HG02938 (cell line): ENCODE measurements around the gene ERBB4.
"Not testable (repeated sequence)": the region's sequence is repeated elsewhere in the genome, so short reads cannot be mapped to it uniquely, and the experiment has no call there.

Experiments
- ATAC-seq: cut with Tn5 transposase; IDR thresholded peaks from one replicate; pipeline ENCODE4 v1.9.1; 2021; ENCODE audit warnings: mild to moderate bottlenecking, moderate library complexity; ENCODE audit not compliant: unreplicated experiment

ERBB4 gene

DNA sequence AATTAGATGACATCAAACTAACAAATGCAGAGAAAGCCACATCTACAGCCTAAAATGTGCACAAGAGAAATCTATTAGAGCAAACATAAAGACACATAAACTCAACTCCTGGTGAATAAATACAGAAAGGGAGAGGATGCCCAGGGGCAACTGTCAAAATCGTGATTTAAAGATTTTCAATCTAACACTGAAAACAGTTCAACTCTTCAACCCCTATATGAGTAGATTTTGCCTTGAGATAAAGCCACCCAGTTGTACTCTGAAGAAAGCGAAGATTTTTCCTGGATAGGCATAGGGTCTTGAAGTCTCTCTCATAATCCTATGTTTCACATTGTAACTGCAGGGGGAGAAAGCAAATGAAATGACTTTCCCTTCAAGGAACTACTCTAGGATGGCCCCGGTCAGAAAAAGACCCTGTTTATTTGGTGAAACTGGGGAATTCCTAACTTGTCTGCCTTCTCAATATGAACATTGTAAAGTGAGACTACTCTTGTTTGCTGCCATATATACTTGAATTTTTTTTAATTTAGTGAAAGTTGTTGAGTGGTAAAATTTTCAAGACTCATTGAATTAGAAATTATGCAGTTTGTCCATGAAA is 226.7 kb downstream of the ERBB4 start:
- no peak for ATAC-seq

DNA sequence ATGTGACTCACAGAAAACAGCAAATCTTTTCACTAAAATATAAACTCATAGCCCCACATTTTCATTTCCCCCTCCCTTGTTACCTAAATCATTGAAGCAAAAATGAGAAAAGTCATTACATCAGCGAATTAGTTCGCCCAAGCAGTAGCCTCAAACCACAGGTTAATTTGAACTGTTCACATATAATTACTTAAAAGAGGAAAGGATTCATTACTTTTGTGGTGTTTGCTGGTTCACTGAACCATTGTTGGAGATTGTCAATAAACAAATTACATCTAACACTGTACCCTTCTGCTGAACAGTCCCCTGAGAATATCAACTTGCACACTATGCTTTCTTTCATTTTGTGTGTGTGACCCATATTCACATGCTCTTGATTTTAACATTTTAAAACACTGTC is 238.7 kb downstream of the ERBB4 start:
- ATAC-seq: no peak

DNA sequence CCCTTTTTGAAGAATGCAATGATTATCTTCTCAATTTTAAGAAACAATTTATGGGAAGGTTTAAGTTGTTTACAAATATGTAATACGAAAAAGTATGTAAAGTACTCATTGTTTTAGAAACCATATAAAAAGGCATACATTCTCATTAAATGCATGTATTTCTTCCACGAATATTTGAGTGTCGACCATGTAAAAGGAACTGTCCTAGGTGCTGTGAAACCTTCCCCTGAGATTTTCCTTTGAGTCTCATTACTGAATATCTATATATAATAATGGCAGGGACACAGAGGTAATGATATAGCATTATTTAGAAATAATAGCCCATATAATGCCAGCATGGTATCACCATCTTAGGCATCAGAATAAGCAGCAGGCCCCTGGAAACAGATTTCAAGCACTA is 239.3 kb downstream of the ERBB4 start:
- ATAC-seq: no peak

DNA sequence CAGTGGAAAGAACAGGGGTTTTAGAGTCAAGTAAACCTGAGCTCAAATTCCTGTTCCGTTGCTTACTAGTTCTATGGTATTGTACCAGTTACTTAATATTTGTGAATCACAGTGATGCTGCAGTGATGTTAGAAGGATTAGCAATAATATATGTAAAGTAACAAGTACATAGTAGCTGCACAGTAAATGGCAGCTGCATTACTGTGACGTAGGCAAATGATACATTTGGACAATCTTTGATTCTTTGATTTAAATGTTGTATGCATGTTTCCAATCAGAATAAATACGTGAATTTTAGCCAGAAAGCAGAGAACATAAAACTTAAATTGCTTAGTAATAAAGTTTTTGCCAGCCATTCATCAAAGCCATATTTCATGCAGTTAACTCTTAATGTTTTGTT is 243.0 kb downstream of the ERBB4 start:
- ATAC-seq: no peak

DNA sequence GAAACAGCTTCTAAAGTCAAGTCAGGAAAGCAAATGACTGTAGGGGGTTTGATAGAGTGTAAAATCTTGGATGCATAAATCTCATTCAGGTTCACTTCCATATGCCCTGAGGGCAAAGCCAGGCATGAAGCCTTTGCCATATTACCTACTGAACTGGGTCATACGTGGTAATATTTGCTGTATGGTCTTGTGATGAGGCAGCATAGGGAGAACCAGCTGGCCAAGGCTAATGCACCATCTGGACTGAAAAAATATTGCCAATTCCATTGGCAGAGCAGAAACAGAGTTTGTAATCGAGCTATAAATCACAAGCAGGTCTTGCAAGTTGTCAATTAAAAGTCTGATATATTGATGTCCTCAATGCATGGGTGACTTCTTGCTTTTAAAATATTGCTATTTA is 243.8 kb downstream of the ERBB4 start:
- ATAC-seq: no peak

DNA sequence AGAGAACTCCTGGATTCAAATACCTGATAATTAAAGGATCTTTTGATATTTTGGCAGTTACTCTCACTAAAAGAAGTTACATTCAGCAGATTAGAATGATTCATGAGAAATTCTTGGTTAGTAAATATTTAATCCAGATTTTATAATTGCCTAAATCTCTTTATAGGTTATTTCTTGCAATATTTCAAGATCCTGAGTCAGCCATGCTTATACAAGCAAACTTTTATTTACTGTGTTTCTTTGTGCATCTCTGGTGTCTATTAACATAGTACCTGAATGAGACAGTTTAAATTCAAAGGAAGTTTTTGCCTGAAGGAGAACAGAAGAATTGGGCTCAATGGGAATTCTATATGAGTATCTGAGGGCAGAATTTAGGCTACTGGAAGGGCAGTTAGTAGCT is 249.3 kb downstream of the ERBB4 start:
- no peak for ATAC-seq

DNA sequence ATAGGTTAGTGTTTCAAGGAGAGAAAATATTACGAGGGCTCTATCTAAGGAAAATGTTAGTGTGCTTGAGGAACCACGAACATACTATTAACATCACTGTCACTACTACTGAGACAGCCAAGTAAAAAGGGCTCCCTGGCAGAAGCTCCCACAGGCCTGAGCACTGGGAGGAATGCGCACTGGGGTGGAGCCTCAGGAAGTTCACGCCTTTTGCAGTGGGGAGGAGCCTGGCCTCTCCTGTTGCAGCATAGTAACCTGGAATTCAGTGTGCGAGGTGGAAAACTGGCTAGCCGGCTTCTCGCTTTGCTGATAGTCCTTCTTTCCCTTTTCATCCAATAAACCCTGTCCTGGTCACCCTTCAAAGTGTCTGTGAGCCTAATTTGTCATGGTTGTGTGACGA is 250.3 kb downstream of the ERBB4 start:
- no peak for ATAC-seq

DNA sequence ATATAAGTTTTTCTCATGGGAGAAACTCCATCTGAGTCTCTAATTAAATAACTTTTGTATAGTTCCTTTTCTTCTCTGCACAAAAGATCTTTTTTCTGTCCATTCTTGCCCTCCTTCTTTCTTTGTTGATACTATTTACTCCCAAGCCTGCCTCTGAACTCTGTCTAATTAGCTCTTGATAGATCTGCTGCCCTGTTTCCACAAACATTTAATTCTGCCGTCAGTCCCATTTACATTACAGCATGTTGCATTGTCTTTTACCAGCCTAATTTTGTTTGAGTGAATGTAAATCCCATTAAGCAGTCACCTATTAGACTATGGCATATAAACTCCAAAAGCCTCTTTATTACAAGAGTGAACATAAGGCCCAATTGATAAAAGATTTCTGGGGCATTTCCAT is 254.4 kb downstream of the ERBB4 start:
- no peak for ATAC-seq

DNA sequence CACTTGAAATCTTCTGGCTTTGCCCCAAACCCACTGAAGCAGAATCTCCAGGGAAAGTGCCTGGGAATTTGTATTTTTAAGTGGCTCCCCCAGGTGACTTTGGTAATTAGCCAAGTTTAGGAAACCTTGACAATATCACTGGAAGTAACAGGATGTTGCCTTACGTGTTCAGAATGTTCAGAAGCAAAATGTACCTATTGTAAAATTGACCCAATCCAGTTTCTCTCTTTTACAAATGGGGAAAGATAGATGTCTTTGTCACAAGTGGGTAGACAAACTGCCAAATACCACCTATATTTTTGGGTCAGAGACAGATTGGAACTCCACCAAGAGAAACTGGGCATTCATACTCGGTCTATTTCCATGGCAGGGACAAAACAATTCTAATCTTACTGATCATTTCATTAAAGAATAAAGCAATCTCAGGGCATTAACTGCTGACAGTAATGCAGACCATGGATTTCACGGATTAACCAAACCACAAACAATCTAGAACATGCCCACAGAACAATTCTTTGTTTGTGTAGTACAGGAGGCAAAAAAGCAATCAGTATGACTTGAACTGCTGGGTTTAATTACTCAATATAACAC is 255.8 kb downstream of the ERBB4 start:
- no peak for ATAC-seq

DNA sequence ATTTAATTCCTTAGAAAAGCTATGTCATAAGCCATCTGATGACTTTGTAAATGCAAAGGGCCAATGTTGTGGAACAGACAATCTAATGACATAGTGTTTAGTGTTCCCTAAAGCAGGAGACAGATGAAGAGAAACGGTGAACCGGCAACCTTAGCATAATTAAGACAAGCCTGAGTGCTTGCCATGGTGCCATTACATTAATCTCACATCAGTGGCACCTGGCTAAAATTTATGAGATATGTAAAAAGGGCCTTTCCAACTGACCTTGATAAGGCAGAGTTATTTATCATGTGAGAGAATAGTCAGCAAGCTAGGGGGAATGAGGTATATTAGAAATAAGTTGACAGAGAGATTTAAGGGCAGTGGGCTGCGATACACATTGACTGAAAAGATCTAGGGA is 261.8 kb downstream of the ERBB4 start:
- ATAC-seq: no peak

DNA sequence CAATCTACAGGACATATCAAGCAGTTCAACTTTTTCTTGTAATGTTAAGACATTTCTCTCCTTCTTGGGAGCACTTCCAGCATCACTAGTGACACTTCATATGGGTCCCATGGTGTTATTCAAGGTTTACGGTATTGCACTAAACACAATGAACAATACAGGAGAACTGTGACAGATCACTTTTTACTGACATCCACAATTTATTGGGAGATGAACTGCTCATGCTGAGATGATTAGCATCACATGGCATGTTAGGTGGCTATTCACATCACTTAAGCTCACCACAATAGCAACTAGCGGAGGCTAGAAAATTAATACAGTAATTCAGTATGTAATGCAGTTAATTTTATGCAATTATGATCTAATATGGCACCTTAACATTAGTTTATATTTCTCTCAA is 264.4 kb downstream of the ERBB4 start:
- ATAC-seq: no peak

DNA sequence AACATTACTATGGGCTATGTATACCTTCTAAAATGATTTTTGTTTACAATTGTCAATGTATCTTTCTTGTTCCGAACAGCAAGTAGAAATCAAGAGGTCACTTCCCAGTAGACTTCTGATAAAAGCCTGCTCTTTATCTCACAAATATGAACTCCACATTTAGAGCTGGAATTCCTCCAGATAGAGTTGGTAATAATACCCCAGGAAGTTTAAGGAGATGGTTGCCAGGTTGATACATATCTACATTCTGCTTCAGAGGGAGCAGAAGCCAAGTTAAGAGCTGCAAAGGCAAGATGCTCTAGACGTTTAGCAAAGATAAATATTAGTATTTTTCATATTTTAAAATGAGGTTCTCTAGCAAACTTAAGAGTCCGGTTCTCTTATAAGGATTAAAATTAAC is 267.0 kb downstream of the ERBB4 start:
- no peak for ATAC-seq

DNA sequence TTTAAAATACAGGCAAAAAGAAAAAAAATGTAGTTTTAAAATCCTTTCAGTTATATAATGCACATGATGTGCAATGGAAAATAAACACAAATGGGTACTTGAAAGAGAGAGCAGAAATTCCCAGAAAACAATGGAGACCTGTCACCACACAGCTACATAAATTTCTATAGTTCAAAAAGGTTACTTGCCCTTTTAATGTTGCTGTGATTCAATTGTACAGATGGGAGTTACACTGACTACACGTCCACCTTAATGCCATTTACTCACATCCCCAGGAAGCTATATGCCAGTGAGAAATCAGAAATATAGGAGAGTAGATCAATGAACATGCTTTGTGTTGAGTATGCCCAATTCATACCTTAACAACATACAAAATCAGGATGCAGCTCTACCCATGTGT is 269.6 kb downstream of the ERBB4 start:
- ATAC-seq: no peak

DNA sequence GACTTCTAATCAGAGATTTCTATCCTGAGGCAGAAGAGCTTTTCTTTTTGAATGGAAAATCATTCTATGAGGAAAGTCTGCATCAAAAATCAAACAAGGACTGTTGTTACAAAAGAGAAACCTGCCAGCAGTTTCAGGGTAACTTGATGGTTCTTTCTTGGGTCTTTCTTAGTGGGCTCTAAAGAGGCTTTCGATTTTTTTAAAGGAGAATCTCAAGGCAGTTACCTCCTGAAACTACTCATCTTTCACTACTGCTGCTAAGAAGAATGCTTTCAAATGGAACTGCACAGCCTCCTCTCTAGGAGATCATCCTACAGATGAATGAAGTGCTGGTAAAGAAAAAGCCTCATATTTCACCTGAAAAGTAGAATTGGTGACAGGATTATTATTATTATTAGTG is 272.3 kb downstream of the ERBB4 start:
- ATAC-seq: no peak

DNA sequence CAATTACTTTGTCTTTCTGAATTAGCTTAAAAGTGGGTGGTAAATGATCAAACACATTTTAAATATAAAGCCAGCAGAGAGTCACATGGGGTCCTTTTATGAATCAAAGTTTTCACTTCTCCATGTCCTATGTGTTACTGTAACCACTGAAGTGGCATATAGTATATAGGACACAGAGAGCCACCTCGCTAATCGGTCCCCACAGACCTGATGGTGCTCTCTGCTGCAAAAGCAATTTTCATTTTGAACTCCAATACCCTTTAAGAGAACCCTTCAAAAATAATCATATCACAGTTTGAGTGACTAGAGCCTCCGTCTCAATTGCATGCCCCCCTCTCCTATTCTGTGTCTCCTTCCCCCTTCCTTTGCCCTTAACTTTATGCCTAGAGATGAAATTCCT is 272.8 kb downstream of the ERBB4 start:
- ATAC-seq: no peak

DNA sequence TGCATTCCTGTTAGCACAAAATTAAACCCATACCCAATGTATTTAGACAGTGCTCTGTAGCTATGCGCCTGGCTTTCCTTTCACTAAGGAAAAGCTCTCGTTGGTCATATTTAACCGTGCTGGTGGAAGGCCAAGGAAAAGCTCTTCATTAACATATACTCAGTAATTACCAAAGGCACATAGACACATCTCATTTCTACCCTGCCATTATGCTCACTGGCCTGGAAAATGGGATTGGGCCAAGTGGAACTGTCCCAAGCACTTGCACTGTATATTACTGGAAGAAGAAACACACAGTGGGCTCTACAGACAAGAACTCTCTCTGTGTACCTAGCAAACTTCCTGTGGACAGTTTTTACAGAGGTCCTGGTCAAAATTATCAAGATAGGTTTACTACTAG is 274.4 kb downstream of the ERBB4 start:
- no peak for ATAC-seq

DNA sequence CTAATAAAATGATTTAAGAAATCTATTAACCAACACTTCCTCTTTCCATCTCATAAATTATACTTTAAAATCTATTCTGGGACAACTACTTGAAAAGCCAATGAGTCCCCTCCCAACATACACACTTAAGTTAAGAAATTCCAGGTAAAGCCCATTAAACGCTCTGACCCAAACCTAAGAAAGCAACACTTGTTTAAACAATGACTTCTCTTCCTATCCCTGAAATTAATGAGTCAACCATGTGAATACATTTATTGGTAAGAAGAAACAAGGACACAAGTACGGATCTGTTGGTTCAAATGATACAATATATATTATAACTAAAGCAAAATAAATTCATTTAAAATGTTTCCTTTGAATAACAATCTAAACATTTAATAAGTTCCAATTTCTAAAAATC is 279.4 kb downstream of the ERBB4 start:
- ATAC-seq: no peak

DNA sequence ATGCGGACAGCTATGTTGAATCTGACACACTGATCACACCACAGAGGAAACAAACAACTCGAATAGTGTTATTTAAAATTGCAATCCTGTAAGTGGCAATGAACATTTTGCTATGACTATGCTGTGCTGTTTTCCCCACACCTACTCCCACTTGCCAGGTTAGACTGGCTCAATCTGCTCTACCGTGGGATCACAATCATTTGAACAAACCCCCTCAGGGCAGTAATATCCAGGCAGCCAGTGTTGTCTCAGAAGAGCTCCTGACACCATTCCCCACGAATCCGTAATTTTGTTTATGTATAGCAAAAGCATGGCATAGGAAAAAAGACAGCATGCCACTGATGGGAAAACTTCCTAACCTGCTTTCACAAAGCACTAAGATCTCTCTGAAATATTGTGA is 284.3 kb downstream of the ERBB4 start:
- ATAC-seq: no peak

DNA sequence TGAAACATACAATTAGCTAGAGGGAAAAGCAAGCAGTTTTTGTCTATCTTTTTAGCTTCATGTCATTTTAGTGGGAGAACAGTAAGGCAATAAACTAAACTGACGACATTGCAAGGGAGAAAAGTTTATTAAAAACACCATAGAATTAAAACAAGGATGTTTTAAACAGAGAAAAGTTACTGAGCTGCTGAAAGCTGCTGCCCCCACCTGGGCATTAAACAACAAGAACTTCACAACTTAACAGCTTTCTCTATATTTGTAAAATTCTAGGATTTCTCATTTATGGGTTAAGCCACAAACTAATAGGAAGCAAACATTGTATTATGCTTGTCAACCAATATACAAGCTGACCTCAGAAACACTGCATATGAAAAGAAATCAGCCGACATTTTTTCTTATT is 289.2 kb downstream of the ERBB4 start:
- ATAC-seq: no peak

DNA sequence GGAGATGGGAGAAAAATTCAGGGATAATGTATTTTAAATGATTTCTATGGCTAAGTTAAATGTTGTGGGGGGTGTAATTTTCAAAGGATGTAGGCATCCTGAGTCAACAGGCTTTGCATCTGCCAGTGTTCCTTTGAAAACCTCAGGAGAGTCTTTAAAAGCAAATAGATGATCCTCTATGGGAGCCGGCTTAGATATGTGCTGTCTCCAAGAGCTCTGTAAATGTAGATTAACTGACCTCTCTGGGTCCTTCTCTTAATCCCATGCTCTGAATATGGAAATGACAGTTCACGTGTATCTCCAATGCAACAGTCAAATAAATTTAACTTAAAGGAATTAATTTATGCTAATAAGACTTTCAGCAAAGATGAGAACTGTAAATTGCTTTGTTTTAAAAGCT is 292.7 kb downstream of the ERBB4 start:
- no peak for ATAC-seq

DNA sequence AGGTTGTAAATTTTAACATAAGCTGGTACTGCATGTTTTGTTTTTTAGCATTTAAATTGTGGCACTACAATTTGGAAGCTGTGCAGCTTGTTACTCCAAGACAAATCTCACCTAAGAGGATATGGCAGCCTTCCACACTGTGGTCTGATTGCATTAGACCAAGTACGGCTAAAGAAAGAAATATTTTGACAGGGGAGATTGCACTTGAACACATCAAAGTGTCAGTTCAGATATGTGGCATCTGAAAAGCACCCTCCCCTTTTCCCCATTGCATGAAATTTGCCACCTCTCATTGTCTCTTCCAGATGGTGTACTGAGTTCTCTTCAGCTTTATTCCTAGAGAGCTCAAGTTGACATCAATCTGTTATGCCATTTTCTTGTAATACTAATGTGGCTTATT is 295.9 kb downstream of the ERBB4 start:
- ATAC-seq: no peak

DNA sequence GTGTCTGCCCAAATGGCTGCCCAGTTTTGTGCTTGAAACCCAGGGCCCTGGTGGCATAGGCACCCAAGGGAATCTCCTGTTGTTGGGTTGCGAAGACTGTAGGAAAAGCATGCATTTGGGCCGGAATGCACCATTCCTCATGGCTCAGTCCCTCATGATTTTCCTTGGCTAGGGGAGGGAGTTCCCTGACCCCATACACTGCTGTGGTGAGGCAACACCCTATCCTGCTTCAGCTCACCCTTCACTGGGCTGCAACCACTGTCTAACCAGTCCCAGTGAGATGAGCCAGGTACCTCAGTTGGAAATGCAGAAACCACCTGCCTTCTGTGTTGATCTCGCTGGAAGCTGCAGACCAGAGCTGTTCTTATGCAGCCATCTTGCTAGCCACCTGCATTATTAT is 300.4 kb downstream of the ERBB4 start:
- ATAC-seq: not testable (repeated sequence)

DNA sequence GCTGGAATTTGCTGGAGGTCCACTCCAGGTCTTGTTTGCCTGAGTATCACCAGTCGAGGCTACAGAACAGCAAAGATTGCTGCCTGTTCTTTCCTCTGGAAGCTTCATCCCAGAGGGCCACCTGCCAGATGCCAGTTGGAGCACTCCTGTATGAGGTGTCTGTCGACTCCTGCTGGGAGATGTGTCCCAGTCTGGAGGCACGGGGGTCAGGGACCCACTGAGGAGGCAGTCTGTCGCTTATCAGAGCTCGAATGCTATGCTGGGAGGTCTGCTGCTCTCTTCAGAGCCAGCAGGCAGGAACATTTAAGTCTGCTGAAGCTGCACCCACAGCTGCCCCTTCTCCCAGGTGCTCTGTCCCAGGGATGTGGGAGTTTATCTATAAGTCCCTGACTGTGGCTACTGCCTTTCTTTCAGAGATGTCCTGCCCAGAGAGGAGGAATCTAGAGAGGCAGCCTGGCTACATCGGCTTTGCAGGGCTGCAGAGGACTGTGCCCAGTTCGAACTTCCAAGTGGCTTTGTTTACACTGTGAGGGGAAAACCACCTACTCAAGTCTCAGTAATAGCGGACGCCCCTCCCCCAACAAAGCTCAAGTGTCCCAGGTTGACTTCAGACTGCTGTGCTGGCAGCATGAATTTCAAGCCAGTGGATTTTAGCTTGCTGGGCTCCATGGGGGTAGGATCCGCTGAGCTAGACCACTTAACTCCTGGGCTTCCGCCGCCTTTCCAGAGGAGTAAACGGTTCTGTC is 301.1 kb downstream of the ERBB4 start:
- no peak for ATAC-seq
